Panc1 (cell line): ENCODE measurements around the gene OR4D1. TPM values are rescaled to one million over a fixed set of nuclear protein-coding genes. Genes with fewer than 3 reads are reported as not detected.

Source experiments
- ATAC-seq: fragments of 200-7000 bp; cut with Tn5 transposase; 2 replicates; pipeline ENCODE4 v1.9.1; 2020; ENCODE audit warnings: mild to moderate bottlenecking, moderate library complexity
- BruUV-seq: library from RNA; stranded (reverse); fragments of 400-500 nt; replicated peaks from 2 replicates; lab custom pipeline; 2021; lab: Mats Ljungman, UMichigan
- CTCF ChIA-PET: fragments of 300-600 bp; sonication (Branson Sonifier 250); formaldehyde crosslinking; loops from one replicate; lab custom pipeline; 2022; ENCODE audit warnings: antibody characterized with exemption; lab: Charles Lee
- POLR2A ChIA-PET: fragments of 300-600 bp; sonication (Branson Sonifier 250); formaldehyde crosslinking; loops from one replicate; lab custom pipeline; 2022; ENCODE audit warnings: antibody characterized with exemption; lab: Charles Lee
- DNase-seq: peaks from one replicate; pipeline ENCODE4 v3.0.0-alpha.2; 2010; ENCODE audit warnings: low read depth, low spot score
- H3K27ac ChIP-seq: 2 replicates; pipeline ENCODE4 v1.5.1; 2011; ENCODE audit warnings: mild to moderate bottlenecking, low read length, inconsistent platforms
- H3K27me3 ChIP-seq: fragments of 200-500 bp; sonication (Bioruptor generic); 2 replicates; pipeline ENCODE4 v1.6.0; 2014; ENCODE audit warnings: low read length, inconsistent platforms; ENCODE audit not compliant: control insufficient read depth, insufficient read depth
- H3K36me3 ChIP-seq: fragments of 200-500 bp; sonication (Bioruptor generic); 2 replicates; pipeline ENCODE4 v1.5.1; 2014; ENCODE audit warnings: inconsistent platforms, mild to moderate bottlenecking, low read length, moderate library complexity; ENCODE audit not compliant: control insufficient read depth, insufficient read depth
- H3K4me1 ChIP-seq: 2 replicates; pipeline ENCODE4 v1.5.1; 2011; ENCODE audit warnings: inconsistent platforms, mild to moderate bottlenecking, low read length, moderate library complexity; ENCODE audit not compliant: control insufficient read depth, insufficient read depth
- H3K4me3 ChIP-seq, 2 experiments: 2 replicates each; pipeline ENCODE4 v1.5.1; 2011 to 2012; ENCODE audit warnings: low read depth in 2 of 2, low read length in 2 of 2, mild to moderate bottlenecking in 2 of 2, inconsistent platforms in 1 of 2, moderate library complexity in 1 of 2
- H3K9me3 ChIP-seq: fragments of 200-500 bp; sonication (Bioruptor generic); 2 replicates; pipeline ENCODE4 v1.5.1; 2014; ENCODE audit warnings: low read depth, mild to moderate bottlenecking, inconsistent platforms, low read length, moderate library complexity; ENCODE audit not compliant: control insufficient read depth, insufficient read depth
- CTCF ChIP-seq: fragments of 450-650 bp; IDR thresholded peaks from 2 replicates; pipeline ENCODE4 v1.5.1; 2017; ENCODE audit warnings: mild to moderate bottlenecking
- POLR2AphosphoS5 ChIP-seq: IDR thresholded peaks from 2 replicates; pipeline ENCODE4 v1.6.1; 2012; ENCODE audit warnings: mild to moderate bottlenecking, low read depth, low read length, moderate library complexity
- REST ChIP-seq, 2 experiments: IDR thresholded peaks; 2 replicates each; pipeline ENCODE4 v1.6.1; 2011 to 2012; ENCODE audit warnings: low read depth in 2 of 2, control low read depth in 1 of 2, low read length in 1 of 2, mild to moderate bottlenecking in 1 of 2, moderate library complexity in 1 of 2; ENCODE audit not compliant: insufficient read depth in 1 of 2
- SIN3A ChIP-seq: IDR thresholded peaks from 2 replicates; pipeline ENCODE4 v1.6.1; 2012; ENCODE audit warnings: low read depth, mild to moderate bottlenecking, low read length, moderate library complexity, borderline replicate concordance; ENCODE audit not compliant: insufficient read depth
- TCF7L2 ChIP-seq: IDR thresholded peaks from 2 replicates; pipeline ENCODE4 v1.6.1; 2011; ENCODE audit warnings: mild to moderate bottlenecking, low read depth, low read length, inconsistent platforms
- in situ Hi-C: cut with HindIII; loops from 2 replicates; pipeline ENCODE4 v1.10.0; 2016; ENCODE audit warnings: low sequenced_read_pairs, low pct_unique_long_range_greater_than_20kb
- intact Hi-C: fragments of 100-400 bp; cut with micrococcal nuclease; formaldehyde crosslinking; loops from one replicate; pipeline ENCODE4 v1.10.0; 2022; ENCODE audit not compliant: unreplicated experiment
- total RNA-seq: library from RNA; stranded (reverse); gene quantifications from one replicate; pipeline ENCODE4 v1.2.1, GENCODE V29; 2021; ENCODE audit not compliant: unreplicated experiment

Gene OR4D1
- total RNA-seq, 1 experiment from 2014 or later: 0.05 TPM

- Histone ChIP-seq H3K4me1 (no peaks in the 10 kb centered on the region), H3K4me3 (no peak overlapping the region), H3K27me3 (peaks cover 9% of the 10 kb centered on the region; the same call in 1 of the 2 replicates), H3K27ac (no peak overlapping the region), H3K9me3 (no peaks in the 10 kb centered on the region), H3K36me3 (no peaks in the 10 kb centered on the region)
- DNase-seq (no peak), ATAC-seq (no peak)
- ChIA-PET POLR2A (no interaction called here), CTCF (no interaction called here)
- no peak for TF ChIP-seq REST (IDR thresholded peaks at IDR 0.05; ENCODE audit: insufficient read depth in 1 of 2, low read depth in 2 of 2, low read length in 1 of 2)
- TF ChIP-seq SIN3A: no peak
- TF ChIP-seq POLR2AphosphoS5: no peak
- TF ChIP-seq CTCF: no peak
- no peak for TF ChIP-seq TCF7L2
- no TSS peak for BruUV-seq
- in situ Hi-C loops (no loop called here), intact Hi-C loops (loop anchor here (10.0 kb wide), 1 partner anchor 523 kb away; no protein-coding TSS in a partner anchor)
These were observed 30.8 kb upstream of the OR4D1 start for GRCh38 chr17:58117382-58117781.

GRCh38 chr17:58119491-58119890 is 28.7 kb upstream of the OR4D1 start:
- DNase-seq (no peak), ATAC-seq (no peak)
- Histone ChIP-seq H3K36me3 (no peaks in the 10 kb centered on the region), H3K4me3 (no peak overlapping the region), H3K27me3 (peaks cover 9% of the 10 kb centered on the region), H3K9me3 (no peaks in the 10 kb centered on the region), H3K27ac (no peak overlapping the region), H3K4me1 (no peaks in the 10 kb centered on the region)
- no TSS peak for BruUV-seq
- ChIA-PET CTCF (no interaction called here), POLR2A (no interaction called here)
- in situ Hi-C loops (no loop called here), intact Hi-C loops (loop anchor here (10.0 kb wide), 1 partner anchor 525 kb away; no protein-coding TSS in a partner anchor)
- TF ChIP-seq SIN3A (no peak), REST (IDR thresholded peaks at IDR 0.05; ENCODE audit: insufficient read depth in 1 of 2, low read depth in 2 of 2, low read length in 1 of 2) (no peak), TCF7L2 (no peak), CTCF (no peak), POLR2AphosphoS5 (no peak)
